GM12878 (cell line): ENCODE measurements around the gene FAM8A1. TPM values are rescaled to one million over a fixed set of nuclear protein-coding genes. Genes with fewer than 3 reads are reported as not detected.

Experiments
- ATAC-seq: fragments of 200-7000 bp; cut with Tn5 transposase; 3 replicates; pipeline ENCODE4 v1.9.1; 2020; ENCODE audit warnings: mild to moderate bottlenecking, moderate library complexity
- BruUV-seq: library from RNA; stranded (reverse); fragments of 400-500 nt; replicated peaks from 2 replicates; lab custom pipeline; 2021; lab: Mats Ljungman, UMichigan
- CTCF ChIA-PET: fragments of 300-600 bp; sonication (Branson Sonifier 250); formaldehyde crosslinking; extraction: SDS; loops from one replicate; lab custom pipeline; 2021; ENCODE audit warnings: inconsistent platforms; lab: Yijun Ruan, JAX
- POLR2A ChIA-PET: fragments of 350-600 bp; formaldehyde crosslinking; extraction: SDS; loops from one replicate; lab custom pipeline; 2021; ENCODE audit warnings: inconsistent platforms; lab: Charles Lee
- RAD21 ChIA-PET: fragments of 300-600 bp; sonication (Branson Sonifier 250); formaldehyde crosslinking; loops from one replicate; lab custom pipeline; 2023; ENCODE audit warnings: antibody characterized with exemption; ENCODE audit not compliant: unreplicated experiment; lab: Charles Lee
- SMC1A ChIA-PET: fragments of 300-600 bp; sonication (Branson Sonifier 250); formaldehyde crosslinking; loops from one replicate; lab custom pipeline; 2023; ENCODE audit not compliant: unreplicated experiment, uncharacterized antibody; lab: Charles Lee
- DNase-seq: peaks from one replicate; pipeline ENCODE4 v3.0.0-alpha.2; 2011; ENCODE audit warnings: low read depth, low spot score
- FAIRE-seq: peaks from 3 replicates; lab custom pipeline; 2011; peaks lifted over from hg19 to GRCh38; lab: Jason Lieb, UNC
- H2AFZ ChIP-seq: 2 replicates; pipeline ENCODE4 v1.6.0; 2011; ENCODE audit warnings: low read depth, low read length, control low read depth; ENCODE audit not compliant: control insufficient read depth
- H3K27ac ChIP-seq: 2 replicates; pipeline ENCODE4 v1.5.1; 2011; ENCODE audit warnings: control low read depth; ENCODE audit not compliant: control insufficient read depth, insufficient read depth
- H3K27me3 ChIP-seq, 2 experiments: replicated peaks in 1 of 2; 2 replicates each; pipeline versions ENCODE4 v1.6.0 to v1.6.1; 2011; ENCODE audit warnings: low read length in 1 of 2; ENCODE audit not compliant: control insufficient read depth in 2 of 2, insufficient read depth in 2 of 2
- H3K36me3 ChIP-seq, 2 experiments: 2 replicates each; pipeline ENCODE4 v1.5.1; 2011; ENCODE audit warnings: low read length in 1 of 2; ENCODE audit not compliant: control insufficient read depth in 2 of 2, insufficient read depth in 2 of 2
- H3K4me1 ChIP-seq: 2 replicates; pipeline ENCODE4 v1.6.1; 2011; ENCODE audit warnings: mild to moderate bottlenecking, low read length, moderate library complexity, mixed read lengths; ENCODE audit not compliant: control insufficient read depth, insufficient read depth
- H3K4me2 ChIP-seq: 2 replicates; pipeline ENCODE4 v1.6.0; 2011; ENCODE audit warnings: control low read depth; ENCODE audit not compliant: control insufficient read depth, insufficient read depth
- H3K4me3 ChIP-seq: fragments of 200-600 bp; sonication (generic); 2 replicates; pipeline ENCODE4 v1.5.1; 2016
- H3K79me2 ChIP-seq: 2 replicates; pipeline ENCODE4 v1.6.0; 2011; ENCODE audit warnings: low read length; ENCODE audit not compliant: control insufficient read depth, insufficient read depth
- H3K9ac ChIP-seq: 2 replicates; pipeline ENCODE4 v1.8.0; 2011; ENCODE audit warnings: low read length, control low read depth, mixed read lengths; ENCODE audit not compliant: control insufficient read depth, insufficient read depth
- H3K9me3 ChIP-seq: replicated peaks from 3 replicates; pipeline ENCODE4 v1.5.1; 2011; ENCODE audit warnings: mild to moderate bottlenecking, low read length; ENCODE audit not compliant: control insufficient read depth, insufficient read depth
- H4K20me1 ChIP-seq: 2 replicates; pipeline ENCODE4 v1.6.0; 2011; ENCODE audit not compliant: control insufficient read depth, insufficient read depth
- CBX5 ChIP-seq: sonication (generic); IDR thresholded peaks from 2 replicates; pipeline ENCODE4 v1.6.1; 2016; ENCODE audit warnings: low read depth, moderate library complexity, mild to moderate bottlenecking, inconsistent platforms
- CHD1 ChIP-seq: IDR thresholded peaks from 2 replicates; pipeline ENCODE4 v1.6.1; 2012; ENCODE audit warnings: low read depth, low read length, improper control_type of control experiment
- EED ChIP-seq: sonication (generic); IDR thresholded peaks from 2 replicates; pipeline ENCODE4 v1.6.1; 2016; ENCODE audit warnings: antibody characterized with exemption, low read depth
- GATAD2B ChIP-seq: fragments of 450-650 bp; conservative IDR thresholded peaks from 2 replicates; pipeline ENCODE4 v1.6.1; 2017; ENCODE audit warnings: low read depth, mild to moderate bottlenecking, moderate library complexity
- HDGF ChIP-seq: fragments of 450-650 bp; IDR thresholded peaks from 2 replicates; pipeline ENCODE4 v1.6.1; 2016; ENCODE audit warnings: antibody characterized with exemption
- MEF2A ChIP-seq: IDR thresholded peaks from 2 replicates; pipeline ENCODE4 v1.6.1; 2011; ENCODE audit warnings: low read depth, mild to moderate bottlenecking, low read length, moderate library complexity; ENCODE audit not compliant: insufficient read depth
- MXI1 ChIP-seq: fragments of 150-350 bp; IDR thresholded peaks from 2 replicates; pipeline ENCODE4 v1.6.1; 2011; ENCODE audit warnings: low read depth, mild to moderate bottlenecking, inconsistent platforms, low read length, improper control_type of control experiment
- NR2F1 ChIP-seq: fragments of 450-650 bp; conservative IDR thresholded peaks from 2 replicates; pipeline ENCODE4 v1.6.1; 2017; ENCODE audit warnings: mild to moderate bottlenecking
- NRF1 ChIP-seq: conservative IDR thresholded peaks from 2 replicates; pipeline ENCODE4 v1.6.1; 2011; ENCODE audit warnings: mild to moderate bottlenecking, low read depth, low read length, improper control_type of control experiment
- RAD21 ChIP-seq: IDR thresholded peaks from 2 replicates; pipeline ENCODE4 v1.6.1; 2011; ENCODE audit warnings: mild to moderate bottlenecking, low read depth, low read length, moderate library complexity; ENCODE audit not compliant: insufficient read depth
- RELA ChIP-seq: fragments of 450-650 bp; IDR thresholded peaks from 2 replicates; pipeline ENCODE4 v1.8.0; 2014; ENCODE audit warnings: borderline replicate concordance; ENCODE audit not compliant: partially characterized antibody
- RUNX3 ChIP-seq: IDR thresholded peaks from 2 replicates; pipeline ENCODE4 v1.6.1; 2012; ENCODE audit warnings: low read length, inconsistent platforms
- SMC3 ChIP-seq: IDR thresholded peaks from 2 replicates; pipeline ENCODE4 v1.6.1; 2011; ENCODE audit warnings: low read length, improper control_type of control experiment, borderline replicate concordance
- SREBF2 ChIP-seq: IDR thresholded peaks from 2 replicates; pipeline ENCODE4 v1.6.1; 2012; ENCODE audit warnings: mild to moderate bottlenecking, low read length
- ZNF217 ChIP-seq: fragments of 450-650 bp; IDR thresholded peaks from 2 replicates; pipeline ENCODE4 v1.6.1; 2017; ENCODE audit warnings: antibody characterized with exemption, mild to moderate bottlenecking
- ZNF274 ChIP-seq: IDR thresholded peaks from one replicate; pipeline ENCODE4 v1.8.0; 2011; ENCODE audit not compliant: insufficient read length, insufficient read depth
- WGBS: methylation state at CpG from one replicate; pipeline ENCODE4 v1.1.6; 2016; ENCODE audit warnings: low lambda C conversion rate; ENCODE audit not compliant: insufficient replicate concordance, insufficient coverage; ENCODE audit errors: missing lambda C conversion rate; 5-methylcytosine and 5-hydroxymethylcytosine counted together
- in situ Hi-C: fragments of 300-500 bp; cut with MboI; formaldehyde crosslinking; loops from 9 replicates; pipeline ENCODE4 v1.14.3; 2018; ENCODE audit warnings: mixed read lengths
- intact Hi-C: fragments of 100-400 bp; cut with micrococcal nuclease; formaldehyde crosslinking; loops from one replicate; pipeline ENCODE4 v1.14.2; 2022; ENCODE audit not compliant: unreplicated experiment
- polyA plus RNA-seq, 11 experiments: library from polyadenylated mRNA; depleted of rRNA in 4 of 11; unstranded in 6 of 11; stranded (reverse) in 5 of 11; fragments of >200 nt; fragmentation: Nextera tagmentation in 4 of 11; fragmentation: Illumina TruSeq in 1 of 11; extraction: Ambion mirVana in 4 of 11; extraction: Trizol in 1 of 11; gene quantifications; 1 replicate in 1 of 11; 2 replicates in 10 of 11; pipeline versions ENCODE4 v1.2.1 to v1.2.3, GENCODE V29; 2011 to 2016; ENCODE audit warnings: inconsistent platforms in 2 of 11, missing spikeins in 2 of 11, low read depth in 1 of 11
- total RNA-seq, 4 experiments: library from RNA; depleted of rRNA in 3 of 4; stranded (reverse); fragments of >200 nt in 3 of 4; fragmentation: Illumina TruSeq in 1 of 4; extraction: Trizol in 1 of 4; gene quantifications; 2 replicates each; pipeline versions ENCODE4 v1.2.1 to v1.2.3, GENCODE V29; 2013 to 2021

The FAM8A1 gene
- total and polyA plus RNA-seq, 10 of the 15 experiments (the other 5 are each of a cell fraction or from before 2014, with no cell fraction given): 1.4 to 7.4 (median 3.6) TPM

- Histone ChIP-seq H3K4me3 (no peak overlapping the region), H4K20me1 (no peaks in the 10 kb centered on the region), H3K4me2 (no peak overlapping the region), H3K4me1 (0 out of 2 replicates have a peak, but pooled peaks cover 4% of the 10 kb centered on the region), H3K9ac (no peak overlapping the region), H3K36me3 (peaks cover 5 to 37% of the 10 kb centered on the region in 2 experiments), H3K9me3 (no peaks in the 10 kb centered on the region), H3K79me2 (peaks cover 6% of the 10 kb centered on the region), H2AFZ (no peak overlapping the region), H3K27me3 (no peaks in the 10 kb centered on the region), H3K27ac (no peak overlapping the region)
- WGBS: 78% methylated on average over 2 of the region's 2 CpGs
- ChIA-PET SMC1A (interaction anchor here (0.7 to 2.5 kb wide), 3 partner anchors 10 to 44 kb away, joined by 3 to 10 read pairs (median 8); no protein-coding TSS in a partner anchor), POLR2A (interaction anchor here (0.5 to 1.4 kb wide), 2 partner anchors 10 to 31 kb away, joined by 5 read pairs; no protein-coding TSS in a partner anchor), CTCF (interaction anchor here (1.4 kb wide), 1 partner anchor 8 kb away, joined by 4 read pairs; no protein-coding TSS in a partner anchor), RAD21 (no interaction called here)
- BruUV-seq: no TSS peak
- ATAC-seq (no peak), FAIRE-seq (no peak), DNase-seq (no peak)
- intact Hi-C loops: loop anchor here (5.0 kb wide), 1 partner anchor 34 kb away; no protein-coding TSS in a partner anchor
- no peak for TF ChIP-seq CBX5
- no peak for TF ChIP-seq NR2F1
- TF ChIP-seq SREBF2: no peak
- TF ChIP-seq GATAD2B: no peak
- no peak for TF ChIP-seq ZNF217
- TF ChIP-seq RAD21: no peak
- TF ChIP-seq ZNF274: no peak
- in situ Hi-C loops: no loop called here
These were observed 38.2 kb downstream of the FAM8A1 start for GRCh38 chr6:17638212-17638715.

- ChIA-PET SMC1A (interaction anchor here (0.9 to 1.6 kb wide), 2 partner anchors 9 to 18 kb away, joined by 3 to 4 read pairs; no protein-coding TSS in a partner anchor), POLR2A (no interaction called here), RAD21 (no interaction called here), CTCF (interaction anchor here (1.2 kb wide), 1 partner anchor 12 kb away, joined by 4 read pairs; no protein-coding TSS in a partner anchor)
- Histone ChIP-seq H3K27ac (no peak overlapping the region), H2AFZ (no peak overlapping the region), H3K27me3 (no peaks in the 10 kb centered on the region), H4K20me1 (no peaks in the 10 kb centered on the region), H3K79me2 (no peaks in the 10 kb centered on the region), H3K4me1 (no peaks in the 10 kb centered on the region), H3K4me3 (no peak overlapping the region), H3K4me2 (no peak overlapping the region), H3K36me3 (peaks cover 5 to 45% of the 10 kb centered on the region in 2 experiments), H3K9ac (no peak overlapping the region), H3K9me3 (no peaks in the 10 kb centered on the region)
- BruUV-seq: no TSS peak
- DNase-seq (no peak), ATAC-seq (no peak), FAIRE-seq (no peak)
- 100% methylated on average over 3 of the region's 3 CpGs for WGBS
- in situ Hi-C loops (no loop called here), intact Hi-C loops (no loop called here)
- TF ChIP-seq RUNX3 (no peak), SMC3 (no peak), EED (no peak), MEF2A (no peak), CHD1 (no peak), NRF1 (no peak), RELA (no peak), MXI1 (no peak), HDGF (no peak), NR2F1 (no peak)
These were observed 40.4 kb downstream of the FAM8A1 start for GRCh38 chr6:17640477-17640917.
